Activated CD4-positive, alpha-beta T cell treated with anti-CD3 and anti-CD28 coated beads for 48 hours (primary cell): ENCODE results near the gene FUT2.

ENCODE experiments used
- DNase-seq: peaks from one replicate; pipeline ENCODE4 v3.0.0-alpha.2; 2020

Gene FUT2

DNA sequence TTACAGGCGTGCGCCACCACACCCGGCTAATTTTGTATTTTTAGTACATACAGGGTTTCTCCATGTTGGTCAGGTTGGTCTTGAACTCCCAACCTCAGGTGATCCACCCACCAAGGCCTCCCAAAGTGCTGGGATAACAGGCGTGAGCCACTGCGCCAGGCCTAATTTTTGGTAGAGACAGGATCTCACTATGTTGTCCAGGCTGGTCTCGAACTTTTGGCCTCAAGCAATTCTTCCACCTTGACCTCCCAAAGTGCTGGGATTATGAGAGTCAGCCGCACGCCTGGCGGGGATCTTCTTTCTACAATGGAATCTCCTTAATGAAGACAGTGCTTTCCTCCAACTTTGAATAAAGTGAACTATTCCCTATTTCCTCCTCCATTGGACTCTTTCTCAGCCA lies 38.9 kb downstream of the FUT2 start:
- no peak for DNase-seq

DNA sequence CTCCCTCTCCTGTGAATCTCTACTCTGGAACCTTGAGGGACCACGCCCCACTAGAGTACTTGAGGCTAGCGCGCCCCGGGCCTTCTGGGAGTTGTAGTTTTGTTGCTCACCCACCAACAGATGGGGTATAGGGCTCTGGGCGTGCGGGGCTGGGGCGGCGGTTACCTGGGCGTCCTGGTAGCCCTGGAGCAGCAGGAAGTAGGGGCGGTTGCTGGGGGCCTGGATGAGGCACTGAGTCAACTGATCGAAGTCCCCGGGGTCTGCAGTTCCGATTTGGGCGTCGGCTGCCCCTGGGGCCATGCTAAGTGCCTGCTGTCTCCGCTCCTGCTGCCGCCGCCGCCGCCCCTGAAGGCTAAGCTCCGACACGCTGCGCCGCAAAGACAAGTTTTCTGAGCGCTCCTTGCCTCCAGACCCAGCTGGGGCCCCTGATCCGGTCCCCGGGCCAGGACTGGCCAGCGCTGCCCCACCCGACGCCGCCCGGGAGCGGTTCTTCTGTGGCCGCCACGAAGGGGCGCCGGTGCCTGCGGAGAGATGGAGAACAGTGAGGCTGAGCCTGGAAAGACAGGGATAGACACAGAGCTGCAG lies 39.4 kb downstream of the FUT2 start:
- DNase-seq = no peak

- no peak for DNase-seq
These were observed 41.7 kb downstream of the FUT2 start for GRCh38 chr19:48737360-48737998.

DNA sequence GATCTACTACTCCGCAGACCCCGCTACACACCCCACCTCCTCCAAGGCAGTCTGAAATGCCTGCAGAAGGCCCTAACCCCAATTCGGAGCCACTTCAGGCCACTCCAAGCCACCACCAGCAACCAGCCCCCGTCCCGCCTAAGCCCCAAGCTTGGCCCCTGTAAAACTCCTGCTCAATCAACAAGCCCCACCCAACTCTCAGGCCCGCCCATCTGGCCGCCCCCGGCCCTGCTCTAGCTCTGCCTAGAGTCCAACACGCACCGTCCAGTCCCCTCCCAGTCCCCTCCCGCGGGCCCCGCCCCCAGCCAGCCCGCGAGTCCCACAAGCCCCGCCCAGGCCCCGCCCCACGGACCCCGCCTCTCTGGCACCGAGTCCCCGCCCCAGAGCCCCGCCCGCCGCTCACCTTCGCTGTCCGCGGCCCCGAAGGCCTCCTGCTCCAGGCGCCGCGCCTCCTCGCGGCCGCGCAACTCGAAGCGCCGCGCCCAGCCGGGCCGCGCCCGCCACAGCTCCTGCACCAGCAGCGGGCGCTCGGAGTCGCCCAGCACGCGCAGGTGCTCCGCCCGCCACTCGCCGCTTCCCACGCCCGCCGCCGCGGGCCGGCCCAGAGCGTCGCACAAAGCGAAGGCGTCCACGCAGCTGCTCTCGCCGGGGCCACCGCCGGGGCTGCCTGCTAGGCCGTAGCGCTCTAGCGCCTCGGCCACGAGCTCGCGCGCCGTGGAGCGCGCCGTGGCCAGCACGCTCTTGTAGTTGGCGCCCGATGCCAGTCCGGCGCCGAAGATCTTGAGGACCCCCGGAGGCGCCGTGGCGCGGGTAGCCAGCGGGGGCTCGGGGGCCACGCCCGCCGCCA lies 43.0 kb downstream of the FUT2 start:
- DNase-seq = peak; percentile 97

- DNase-seq = no peak
These were observed 43.8 kb downstream of the FUT2 start for GRCh38 chr19:48739404-48740163.

DNA sequence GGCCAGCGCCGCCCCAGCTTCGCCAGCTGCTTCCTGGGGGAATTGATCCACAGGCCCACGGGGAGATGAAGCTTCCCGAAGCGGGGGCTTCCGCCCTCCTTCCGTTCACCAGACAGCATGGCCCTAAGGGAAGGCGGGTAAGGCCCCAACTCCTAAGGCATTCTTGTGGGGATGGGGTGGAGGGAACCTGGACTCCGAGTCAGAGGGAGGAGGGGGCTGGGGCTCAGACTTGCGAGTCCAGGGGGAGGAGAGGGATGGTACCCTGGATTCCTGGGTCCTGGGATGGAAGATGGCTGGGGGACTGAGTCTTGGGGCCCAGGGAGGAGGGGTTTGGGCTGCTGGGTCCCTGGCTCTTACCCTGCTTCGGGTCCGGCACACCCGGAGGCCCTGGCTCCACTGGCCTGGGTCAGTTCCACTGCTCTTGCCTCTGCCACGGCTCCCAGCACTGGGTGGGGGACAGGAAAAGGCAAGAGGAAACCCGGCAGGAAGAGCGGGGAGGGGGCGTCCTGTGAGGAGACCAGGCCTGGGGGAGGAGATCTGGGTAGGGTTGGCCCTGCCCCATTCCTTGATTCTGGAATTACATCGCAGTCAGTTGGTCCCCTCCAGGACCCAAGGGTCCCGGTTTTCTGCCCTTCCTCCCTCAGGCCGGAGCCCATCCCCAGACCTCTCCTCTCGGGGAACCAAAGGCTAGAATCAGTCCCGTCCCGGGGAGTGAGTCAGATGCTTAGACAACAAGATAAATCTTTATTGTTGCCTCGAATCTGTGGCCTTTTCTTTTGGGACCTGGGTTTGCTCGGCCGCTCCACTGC lies 44.6 kb downstream of the FUT2 start, which contains the start of gene RASIP1:
RASIP1 (minus strand) TSS at position 447 of the 809 bp plus-strand sequence; CDS start at position 119, 328 bp downstream.
- no peak for DNase-seq

- peak; percentile 68 for DNase-seq
These were observed 45.6 kb downstream of the FUT2 start for GRCh38 chr19:48741129-48741999.

- no peak for DNase-seq
These were observed 46.3 kb downstream of the FUT2 start for GRCh38 chr19:48742096-48742495.

DNA sequence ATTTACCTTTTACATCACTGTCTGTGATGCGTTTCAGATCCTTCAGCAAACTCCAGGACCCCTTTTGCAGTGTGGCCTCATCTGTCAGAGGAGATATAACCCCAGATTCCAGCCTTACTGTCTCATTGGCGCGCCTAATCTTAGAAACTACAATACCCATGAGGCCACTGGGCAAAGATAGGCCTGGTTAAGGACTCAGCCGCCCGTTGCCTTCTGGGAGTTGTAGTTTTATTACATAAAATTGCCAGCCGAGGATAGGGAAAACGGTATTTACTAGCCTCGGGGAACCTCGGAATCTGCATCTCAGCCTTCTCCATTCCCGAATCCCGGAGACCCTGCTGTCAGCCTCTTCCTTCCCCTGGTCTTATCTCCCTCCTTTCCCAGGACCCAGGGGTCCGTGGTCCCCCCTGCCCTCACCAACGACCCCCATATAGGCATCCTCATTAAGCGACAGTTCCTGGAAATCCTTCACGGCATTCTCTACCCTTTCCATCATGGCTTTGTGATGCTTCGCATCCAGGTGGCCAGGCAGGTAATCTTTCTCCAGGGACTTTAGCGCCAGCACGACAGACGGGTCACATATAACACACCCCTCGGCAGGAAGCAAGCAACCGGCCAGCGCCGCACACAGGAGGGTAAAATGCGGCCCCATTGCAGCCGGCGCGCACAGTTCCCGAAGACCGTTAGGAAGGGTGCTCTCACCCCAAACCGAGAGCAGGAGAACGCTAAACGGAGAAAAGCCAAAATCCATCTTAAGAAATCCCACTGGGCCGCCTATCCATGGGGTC lies 49.6 kb downstream of the FUT2 start:
- DNase-seq = peak; percentile 72

GRCh38 chr19:48746110-48746509 lies 50.3 kb downstream of the FUT2 start:
- no peak for DNase-seq

DNA sequence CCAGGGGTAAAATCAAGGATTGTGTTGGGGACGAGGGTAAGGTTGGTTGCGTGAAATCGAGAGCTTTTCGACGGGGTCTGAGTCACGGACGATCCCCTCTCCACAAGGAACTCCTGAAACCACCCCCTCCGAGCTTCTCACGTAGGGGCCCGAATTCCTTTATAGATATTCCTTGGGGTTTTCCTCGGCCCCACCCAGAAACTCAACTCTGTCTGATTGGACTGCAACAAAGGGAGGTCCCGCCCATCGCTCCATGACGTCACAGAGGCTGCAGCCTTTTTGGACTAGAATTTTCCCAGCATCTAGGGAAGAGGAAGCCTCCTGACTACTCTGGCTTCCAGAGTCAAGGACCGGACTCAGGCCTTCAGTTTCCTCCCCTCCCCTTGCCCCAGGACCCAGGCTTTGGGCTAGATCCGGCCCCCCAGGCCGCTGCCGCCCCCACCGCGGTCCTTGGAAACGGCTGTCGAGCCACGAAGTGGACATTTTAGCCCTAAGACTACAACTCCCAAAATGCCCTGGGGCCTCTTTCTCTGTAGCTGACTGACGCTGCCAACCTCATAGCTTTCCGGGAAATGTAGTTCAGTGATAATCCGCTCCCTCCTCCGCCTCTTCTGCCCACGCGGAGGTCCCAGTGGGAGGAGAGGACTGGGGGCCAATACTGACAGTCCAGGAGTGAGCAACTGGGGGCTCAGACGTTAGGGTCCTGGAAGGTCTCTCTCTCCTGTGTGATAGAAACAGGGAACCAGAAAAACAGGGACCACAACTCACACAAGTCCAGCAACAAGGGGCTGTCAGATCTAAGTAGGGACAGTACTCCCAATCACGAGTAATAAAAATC lies 51.2 kb downstream of the FUT2 start, which contains the start of gene IZUMO1:
IZUMO1 (minus strand) TSS at position 172 of the 838 bp plus-strand sequence. CDS start 1,050 bp downstream, outside the sequence.
- DNase-seq = peak; percentile 72

GRCh38 chr19:48749571-48750198 lies 53.9 kb downstream of the FUT2 start:
- DNase-seq = no peak

DNA sequence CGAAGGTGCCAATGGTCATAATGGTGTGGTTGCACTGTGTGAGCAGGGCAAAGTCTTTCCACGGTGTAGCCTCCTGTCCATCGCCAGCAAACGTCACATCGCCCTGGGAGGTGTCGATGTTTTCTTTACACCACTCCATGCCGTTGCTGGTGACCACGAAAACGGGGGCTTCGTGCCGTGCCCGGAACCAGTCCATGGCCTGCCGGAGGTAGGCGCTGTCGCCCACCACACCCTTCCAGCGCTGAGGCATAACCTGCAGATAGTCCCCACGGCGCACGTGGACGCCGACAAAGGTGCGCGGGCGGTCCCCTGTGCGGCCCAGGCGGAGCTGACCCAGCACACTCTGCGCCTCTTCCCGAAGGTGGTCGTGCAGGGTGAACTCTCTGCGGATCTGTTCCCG lies 54.6 kb downstream of the FUT2 start:
- DNase-seq = no peak

- no peak for DNase-seq
These were observed 55.2 kb downstream of the FUT2 start for GRCh38 chr19:48750771-48751504.

GRCh38 chr19:48751845-48752495 lies 56.2 kb downstream of the FUT2 start:
- no peak for DNase-seq

GRCh38 chr19:48752496-48753365 lies 57.0 kb downstream of the FUT2 start, which contains the start of gene FUT1:
Gene FUT1 (minus strand): TSS chr19:48752641. CDS start chr19:48751281, 1,360 bp downstream.
- DNase-seq = peak; percentile 44
